Right atrium auricular region (tissue), 2 donors: ENCODE data around the gene RAD51AP2. TPM values are rescaled to one million over a fixed set of nuclear protein-coding genes. Genes with fewer than 3 reads are reported as not detected.
"Not testable (repeated sequence)": the region's sequence is repeated elsewhere in the genome, so short reads cannot be mapped to it uniquely, and the experiment has no call there.

ENCODE experiments used
- DNase-seq: peaks from one replicate; pipeline ENCODE4 v3.0.0-alpha.2; 2019; ENCODE audit warnings: low spot score
- H3K27ac ChIP-seq, 2 donors: fragments of 200-600 bp; sonication (generic); 1 replicate in 1 of 2; 2 replicates in 1 of 2; pipeline ENCODE4 v1.5.1; 2016 to 2019
- H3K27me3 ChIP-seq, 2 donors: fragments of 200-600 bp; sonication (generic); one replicate each; pipeline versions ENCODE4 v1.5.1 to v1.6.0; 2017 to 2019
- H3K36me3 ChIP-seq: fragments of 200-600 bp; sonication (generic); one replicate; pipeline ENCODE4 v1.5.1; 2016
- H3K4me1 ChIP-seq, 2 donors: fragments of 200-600 bp; sonication (generic); one replicate each; pipeline versions ENCODE4 v1.5.1 to v1.6.0; 2017 to 2019
- H3K4me3 ChIP-seq, 2 donors: fragments of 200-600 bp; sonication (generic); 1 replicate in 1 of 2; 2 replicates in 1 of 2; pipeline ENCODE4 v1.5.1; 2017 to 2019; ENCODE audit warnings: mild to moderate bottlenecking in 1 of 2, moderate library complexity in 1 of 2
- H3K9me3 ChIP-seq, 2 donors: fragments of 200-600 bp; sonication (generic); one replicate each; pipeline ENCODE4 v1.5.1; 2019
- total RNA-seq, 2 donors: library from RNA; depleted of rRNA; stranded (reverse); fragments of >200 nt; gene quantifications; one replicate each; pipeline ENCODE4 v1.1.0, GENCODE V29; 2016
- TF ChIP-seq, protein P1 (sequence below), 2 donors: fragments of 200-600 bp; sonication (generic); IDR thresholded peaks; one replicate each; pipeline ENCODE4 v1.5.1; 2019; ENCODE audit warnings: antibody characterized with exemption in 2 of 2

The RAD51AP2 gene
- total RNA-seq, result under 1 TPM; 0.22 to 0.28 TPM

DNA sequence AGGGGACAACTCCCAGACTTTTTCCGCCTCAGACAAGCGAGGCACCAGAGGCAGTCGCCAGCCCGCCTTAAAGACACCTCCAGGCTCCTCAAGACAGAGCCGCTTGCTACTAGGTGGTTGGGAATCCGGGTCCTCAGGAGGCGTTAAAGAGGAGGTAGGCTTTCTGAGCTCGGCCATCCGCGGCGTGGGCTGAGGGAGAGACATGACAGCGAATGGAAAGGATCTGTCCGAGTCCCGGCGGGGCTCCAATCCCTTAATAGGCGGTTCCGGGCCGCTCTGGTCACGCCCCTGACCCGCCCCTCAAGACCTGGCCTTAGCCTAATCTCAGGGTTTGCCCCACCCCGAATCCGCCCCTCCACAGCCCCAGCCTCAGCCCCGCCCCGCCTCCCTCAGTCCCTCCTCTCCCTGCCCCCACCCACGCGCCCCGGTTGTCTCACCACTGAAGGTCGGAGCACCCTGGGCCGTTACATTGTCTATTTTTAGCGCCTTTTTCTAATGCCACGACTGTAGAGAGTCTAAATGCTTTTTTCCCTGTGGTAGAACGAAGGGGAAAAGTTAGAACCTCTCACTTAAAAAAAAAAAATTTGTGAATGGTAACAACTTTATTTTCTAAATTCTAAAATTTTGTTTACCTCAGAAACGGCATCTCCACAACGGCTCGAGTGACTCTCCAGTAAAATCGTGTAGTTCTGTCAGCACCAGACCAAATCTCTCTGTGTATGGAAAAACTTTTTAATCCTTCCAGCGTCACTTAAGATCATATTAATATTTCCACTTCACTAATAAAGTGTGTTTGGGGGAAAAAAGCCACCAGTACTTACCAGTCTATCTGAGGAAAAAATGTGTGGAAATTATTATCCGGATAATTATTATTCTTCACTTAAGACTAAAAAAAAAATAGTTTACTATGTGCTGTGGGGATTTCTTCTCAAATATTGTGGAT lies at the start of gene RAD51AP2:
RAD51AP2 (minus strand) TSS at position 229 of the 943 bp plus-strand sequence; CDS start at position 204, 25 bp downstream.
- peak within 1 kb of the TSS; percentile 81 to 92 for H3K27ac ChIP-seq
- peaks cover 0 to 11% of the 10 kb centered on the region in 2 donors for H3K4me1 ChIP-seq
- TF ChIP-seq, protein P1, sequence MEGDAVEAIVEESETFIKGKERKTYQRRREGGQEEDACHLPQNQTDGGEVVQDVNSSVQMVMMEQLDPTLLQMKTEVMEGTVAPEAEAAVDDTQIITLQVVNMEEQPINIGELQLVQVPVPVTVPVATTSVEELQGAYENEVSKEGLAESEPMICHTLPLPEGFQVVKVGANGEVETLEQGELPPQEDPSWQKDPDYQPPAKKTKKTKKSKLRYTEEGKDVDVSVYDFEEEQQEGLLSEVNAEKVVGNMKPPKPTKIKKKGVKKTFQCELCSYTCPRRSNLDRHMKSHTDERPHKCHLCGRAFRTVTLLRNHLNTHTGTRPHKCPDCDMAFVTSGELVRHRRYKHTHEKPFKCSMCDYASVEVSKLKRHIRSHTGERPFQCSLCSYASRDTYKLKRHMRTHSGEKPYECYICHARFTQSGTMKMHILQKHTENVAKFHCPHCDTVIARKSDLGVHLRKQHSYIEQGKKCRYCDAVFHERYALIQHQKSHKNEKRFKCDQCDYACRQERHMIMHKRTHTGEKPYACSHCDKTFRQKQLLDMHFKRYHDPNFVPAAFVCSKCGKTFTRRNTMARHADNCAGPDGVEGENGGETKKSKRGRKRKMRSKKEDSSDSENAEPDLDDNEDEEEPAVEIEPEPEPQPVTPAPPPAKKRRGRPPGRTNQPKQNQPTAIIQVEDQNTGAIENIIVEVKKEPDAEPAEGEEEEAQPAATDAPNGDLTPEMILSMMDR (IDR thresholded peaks at IDR 0.05), result no peak
- H3K36me3 ChIP-seq, result no peaks in the 10 kb centered on the region
- H3K27me3 ChIP-seq, result no peaks in the 10 kb centered on the region
- peak; percentile 91 for DNase-seq
- no peaks in the 10 kb centered on the region for H3K9me3 ChIP-seq
- peak within 1 kb of the TSS; percentile 35 to 48 for H3K4me3 ChIP-seq

DNA sequence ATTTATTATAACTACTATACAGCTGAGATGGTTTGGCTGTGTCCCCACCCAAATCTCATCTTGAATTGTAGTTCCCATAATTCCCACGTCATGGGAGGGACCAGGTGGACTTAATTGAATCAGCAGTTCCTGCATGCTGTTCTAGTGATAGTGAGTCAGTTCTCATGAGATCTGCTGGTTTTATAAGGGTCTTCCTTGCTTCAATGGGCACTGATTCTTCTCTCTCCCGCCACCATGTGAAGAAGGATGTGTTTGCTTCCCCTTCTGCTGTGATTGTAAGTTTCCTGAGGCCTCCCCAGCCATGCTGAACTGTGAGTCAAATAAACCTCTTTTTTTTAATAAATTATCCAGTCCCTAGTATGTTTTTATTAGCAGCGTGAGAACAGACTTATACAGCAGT lies 47.5 kb upstream of the RAD51AP2 start:
- H3K9me3 ChIP-seq, result not testable (repeated sequence)

DNA sequence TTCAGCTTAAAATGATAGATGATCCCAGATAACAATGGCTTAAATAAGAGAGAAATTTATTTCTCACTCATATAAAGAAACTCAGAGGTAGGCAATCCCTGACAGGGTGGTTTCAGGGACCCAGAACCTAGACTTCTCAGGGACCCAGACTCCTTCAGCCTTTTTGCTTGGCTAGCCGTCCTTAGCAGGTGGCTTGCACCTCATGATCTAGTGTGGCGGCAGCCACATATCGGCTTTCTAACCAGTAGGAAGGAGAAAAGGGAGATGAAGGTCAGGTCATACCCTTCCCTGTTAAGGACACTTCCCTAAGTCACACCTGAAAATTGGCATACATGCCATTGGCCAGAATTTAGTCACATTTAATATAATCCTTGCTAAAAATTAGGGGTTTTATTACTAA lies 40.6 kb upstream of the RAD51AP2 start:
- H3K36me3 ChIP-seq, result no peaks in the 10 kb centered on the region
- TF ChIP-seq, protein P1 (IDR thresholded peaks at IDR 0.05), result no peak
- no peak for DNase-seq

More for the DNA sequence above, 47.5 kb upstream of the RAD51AP2 start:
- not testable (repeated sequence) for H3K27me3 ChIP-seq, H3K4me1 ChIP-seq, DNase-seq, H3K36me3 ChIP-seq, H3K4me3 ChIP-seq, H3K27ac ChIP-seq

DNA sequence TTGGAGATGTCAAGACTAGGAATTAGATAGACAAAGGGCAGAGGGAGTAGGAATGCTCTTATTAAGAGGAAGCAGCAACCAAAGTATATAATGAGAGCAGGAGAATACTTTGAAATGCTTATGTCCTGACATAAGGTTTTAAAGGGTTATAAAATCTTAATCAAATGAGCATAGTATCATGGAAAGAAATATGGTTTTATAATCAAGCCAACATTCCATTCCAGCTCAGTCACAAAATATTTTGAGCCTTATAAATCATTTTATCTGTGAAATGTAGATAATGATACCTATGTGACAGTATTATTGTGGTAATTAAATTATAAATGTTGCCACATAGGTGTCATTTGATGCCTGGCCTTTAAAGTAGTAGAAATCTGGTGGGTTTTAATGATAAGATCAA lies 39.8 kb upstream of the RAD51AP2 start:
- Histone ChIP-seq H3K27me3 (no peaks in the 10 kb centered on the region), H3K4me3 (no peak overlapping the region), H3K9me3 (no peaks in the 10 kb centered on the region), H3K4me1 (no peaks in the 10 kb centered on the region), H3K27ac (no peak overlapping the region), H3K36me3 (no peaks in the 10 kb centered on the region)
- no peak for DNase-seq
- TF ChIP-seq, protein P1 (IDR thresholded peaks at IDR 0.05), result no peak

More for the DNA sequence above, 40.6 kb upstream of the RAD51AP2 start:
- Histone ChIP-seq H3K27ac (no peak overlapping the region), H3K4me1 (no peaks in the 10 kb centered on the region), H3K4me3 (no peak overlapping the region), H3K9me3 (no peaks in the 10 kb centered on the region), H3K27me3 (no peaks in the 10 kb centered on the region)

DNA sequence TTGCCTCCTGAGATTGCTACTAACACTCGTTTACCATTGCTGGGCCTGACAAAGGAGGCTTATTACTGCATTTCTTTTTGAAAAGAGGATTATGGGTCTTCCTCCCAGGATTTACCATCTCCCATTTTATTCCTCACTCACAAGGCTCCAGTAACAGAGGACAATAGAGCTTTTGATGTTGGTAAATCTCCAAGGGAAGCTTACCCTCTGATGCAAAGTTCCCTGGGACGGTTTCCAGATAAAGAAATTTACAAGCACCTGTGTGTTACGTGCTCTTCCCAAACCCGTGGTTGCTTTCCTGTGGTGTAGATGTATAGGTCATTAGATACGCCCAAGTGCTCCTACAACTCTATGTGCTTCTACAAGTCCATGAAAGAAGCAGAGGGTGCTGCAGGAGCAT lies 39.4 kb upstream of the RAD51AP2 start:
- Histone ChIP-seq H3K27ac (no peak overlapping the region), H3K27me3 (no peaks in the 10 kb centered on the region), H3K4me3 (no peak overlapping the region), H3K4me1 (no peaks in the 10 kb centered on the region), H3K9me3 (no peaks in the 10 kb centered on the region), H3K36me3 (no peaks in the 10 kb centered on the region)
- TF ChIP-seq, protein P1 (IDR thresholded peaks at IDR 0.05), result no peak
- DNase-seq, result no peak

DNA sequence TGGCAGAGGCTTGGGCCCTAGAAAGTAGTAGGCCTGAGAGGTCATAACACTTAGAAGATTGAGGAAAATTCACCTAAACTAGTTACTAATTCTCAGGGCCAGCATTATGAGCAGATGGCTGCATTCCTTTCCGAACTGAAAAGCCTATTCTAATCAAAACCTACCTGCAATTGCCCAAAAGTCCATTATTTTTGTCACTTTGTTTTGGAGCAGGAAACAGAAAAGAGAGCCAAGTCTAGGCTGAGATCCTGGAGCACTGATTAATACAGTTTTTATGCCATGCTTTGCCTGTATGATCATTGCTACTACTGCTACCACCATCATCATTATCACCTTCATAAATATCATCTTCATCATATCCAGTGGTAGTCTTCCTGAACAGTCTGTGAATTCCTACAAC lies 36.9 kb upstream of the RAD51AP2 start:
- TF ChIP-seq, protein P1 (IDR thresholded peaks at IDR 0.05), result no peak
- no peak overlapping the region for H3K4me3 ChIP-seq
- no peaks in the 10 kb centered on the region for H3K9me3 ChIP-seq
- H3K27me3 ChIP-seq, result no peaks in the 10 kb centered on the region
- no peaks in the 10 kb centered on the region for H3K4me1 ChIP-seq
- H3K36me3 ChIP-seq, result no peaks in the 10 kb centered on the region
- no peak for DNase-seq
- no peak overlapping the region for H3K27ac ChIP-seq
